Measurements from ENCODE around the gene STAT4.

DNA sequence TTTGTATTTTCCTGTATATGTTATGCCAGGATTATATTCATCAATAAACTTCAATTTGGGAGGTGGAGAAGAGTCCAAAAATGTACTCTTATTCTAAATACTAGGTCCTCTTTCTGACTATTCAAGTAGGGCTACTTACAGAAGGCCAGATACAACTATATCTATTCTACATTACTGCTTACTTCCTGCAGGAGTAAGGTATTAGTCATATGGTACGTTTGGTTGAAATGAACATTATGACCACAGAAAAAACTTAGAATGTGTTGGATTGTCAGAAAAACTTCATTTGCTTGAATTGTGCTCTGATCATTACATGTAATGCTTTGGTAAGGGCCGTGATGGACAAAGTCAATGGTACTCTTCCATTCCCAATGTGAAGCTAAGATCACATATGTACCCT is 35.0 kb downstream of the STAT4 start:
- no peak for TF ChIP-seq CTCF (conservative IDR thresholded peaks at IDR 0.05; ENCODE audit: low read depth, low read length)
- no peak for TF ChIP-seq EZH2 (IDR thresholded peaks at IDR 0.05; ENCODE audit: borderline replicate concordance, low read depth, low read length, poor library complexity, severe bottlenecking)

Measured in A673 (cell line).